NCI-H510A treated with DMSO at 0.1 percent for 48 hours (cell line): Measurements from ENCODE around the gene SLC10A7.

Experiments
- DNase-seq: peaks from one replicate; lab custom pipeline; 2025; lab: John Stamatoyannopoulos, UW

Gene SLC10A7

GRCh38 chr4:146256328-146256727 lies 265.4 kb downstream of the SLC10A7 start:
- no peak for DNase-seq

GRCh38 chr4:146255874-146256273 lies 265.9 kb downstream of the SLC10A7 start:
- DNase-seq: no peak

GRCh38 chr4:146255463-146255862 lies 266.3 kb downstream of the SLC10A7 start:
- no peak for DNase-seq

GRCh38 chr4:146252969-146253611 lies 268.6 kb downstream of the SLC10A7 start:
- DNase-seq: no peak

GRCh38 chr4:146247356-146247755 lies 274.4 kb downstream of the SLC10A7 start:
- no peak for DNase-seq

GRCh38 chr4:146246381-146246780 lies 275.4 kb downstream of the SLC10A7 start:
- DNase-seq: no peak

GRCh38 chr4:146245850-146246249 lies 275.9 kb downstream of the SLC10A7 start:
- no peak for DNase-seq

- DNase-seq: no peak
Observed at GRCh38 chr4:146245246-146245645, 276.5 kb downstream of the SLC10A7 start.

GRCh38 chr4:146244496-146244895 lies 277.2 kb downstream of the SLC10A7 start:
- no peak for DNase-seq

- DNase-seq: no peak
Observed at GRCh38 chr4:146243883-146244277, 277.9 kb downstream of the SLC10A7 start.

- no peak for DNase-seq
Observed at GRCh38 chr4:146243141-146243882, 278.4 kb downstream of the SLC10A7 start.

GRCh38 chr4:146238107-146238506 lies 283.6 kb downstream of the SLC10A7 start:
- no peak for DNase-seq

- no peak for DNase-seq
Observed at GRCh38 chr4:146237092-146237491, 284.6 kb downstream of the SLC10A7 start.

- no peak for DNase-seq
Observed at GRCh38 chr4:146236216-146236615, 285.5 kb downstream of the SLC10A7 start.

- no peak for DNase-seq
Observed at GRCh38 chr4:146235654-146236177, 286.0 kb downstream of the SLC10A7 start.

- no peak for DNase-seq
Observed at GRCh38 chr4:146232131-146232722, 289.5 kb downstream of the SLC10A7 start.

GRCh38 chr4:146229406-146229805 lies 292.3 kb downstream of the SLC10A7 start:
- DNase-seq: no peak

GRCh38 chr4:146224326-146224966 lies 297.3 kb downstream of the SLC10A7 start:
- DNase-seq: no peak

- no peak for DNase-seq
Observed at GRCh38 chr4:146222313-146222712, 299.4 kb downstream of the SLC10A7 start.

GRCh38 chr4:146214238-146214637 lies 307.5 kb downstream of the SLC10A7 start, which contains the start of gene REELD1:
TSS of gene REELD1 (plus strand) at chr4:146214538. CDS start at chr4:146216953, 2,415 bp downstream.
- DNase-seq: no peak

- no peak for DNase-seq
Observed at GRCh38 chr4:146212781-146213180, 309.0 kb downstream of the SLC10A7 start.

GRCh38 chr4:146211440-146211839 lies 310.3 kb downstream of the SLC10A7 start:
- DNase-seq: no peak
